ENCODE measurements around the gene SLC44A3.

GRCh38 chr1:94790670-94791069, 29.5 kb upstream of the SLC44A3 start:
- TF ChIP-seq POLR2A (IDR thresholded peaks at IDR 0.05), result no peak
- TF ChIP-seq, protein P1, sequence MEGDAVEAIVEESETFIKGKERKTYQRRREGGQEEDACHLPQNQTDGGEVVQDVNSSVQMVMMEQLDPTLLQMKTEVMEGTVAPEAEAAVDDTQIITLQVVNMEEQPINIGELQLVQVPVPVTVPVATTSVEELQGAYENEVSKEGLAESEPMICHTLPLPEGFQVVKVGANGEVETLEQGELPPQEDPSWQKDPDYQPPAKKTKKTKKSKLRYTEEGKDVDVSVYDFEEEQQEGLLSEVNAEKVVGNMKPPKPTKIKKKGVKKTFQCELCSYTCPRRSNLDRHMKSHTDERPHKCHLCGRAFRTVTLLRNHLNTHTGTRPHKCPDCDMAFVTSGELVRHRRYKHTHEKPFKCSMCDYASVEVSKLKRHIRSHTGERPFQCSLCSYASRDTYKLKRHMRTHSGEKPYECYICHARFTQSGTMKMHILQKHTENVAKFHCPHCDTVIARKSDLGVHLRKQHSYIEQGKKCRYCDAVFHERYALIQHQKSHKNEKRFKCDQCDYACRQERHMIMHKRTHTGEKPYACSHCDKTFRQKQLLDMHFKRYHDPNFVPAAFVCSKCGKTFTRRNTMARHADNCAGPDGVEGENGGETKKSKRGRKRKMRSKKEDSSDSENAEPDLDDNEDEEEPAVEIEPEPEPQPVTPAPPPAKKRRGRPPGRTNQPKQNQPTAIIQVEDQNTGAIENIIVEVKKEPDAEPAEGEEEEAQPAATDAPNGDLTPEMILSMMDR (IDR thresholded peaks at IDR 0.05), result no peak
